GM13977 (cell line): ENCODE results near the gene CTNNA2.

ENCODE experiments used
- DNase-seq: peaks from one replicate; pipeline ENCODE4 v3.0.0; 2012; ENCODE audit warnings: low spot score
- in situ Hi-C: fragments of 300-500 bp; cut with MboI; formaldehyde crosslinking; loops from one replicate; pipeline ENCODE4 v1.12.0; 2022; ENCODE audit warnings: low sequenced_read_pairs, low pct_unique_long_range_greater_than_20kb, mixed read lengths, inconsistent platforms; ENCODE audit not compliant: unreplicated experiment
- TF ChIP-seq, protein P1 (sequence below): IDR thresholded peaks from 2 replicates; pipeline ENCODE4 v1.5.1; 2012; ENCODE audit warnings: mild to moderate bottlenecking, control low read depth; ENCODE audit not compliant: insufficient read depth; ENCODE audit errors: extremely low read depth, missing control alignments

CTNNA2 gene

GRCh38 chr2:79901161-79901560, 388.3 kb downstream of the CTNNA2 start:
- in situ Hi-C loops: no loop called here
- DNase-seq: no peak

GRCh38 chr2:79903222-79904000, 390.6 kb downstream of the CTNNA2 start:
- no peak for DNase-seq
- TF ChIP-seq, protein P1, sequence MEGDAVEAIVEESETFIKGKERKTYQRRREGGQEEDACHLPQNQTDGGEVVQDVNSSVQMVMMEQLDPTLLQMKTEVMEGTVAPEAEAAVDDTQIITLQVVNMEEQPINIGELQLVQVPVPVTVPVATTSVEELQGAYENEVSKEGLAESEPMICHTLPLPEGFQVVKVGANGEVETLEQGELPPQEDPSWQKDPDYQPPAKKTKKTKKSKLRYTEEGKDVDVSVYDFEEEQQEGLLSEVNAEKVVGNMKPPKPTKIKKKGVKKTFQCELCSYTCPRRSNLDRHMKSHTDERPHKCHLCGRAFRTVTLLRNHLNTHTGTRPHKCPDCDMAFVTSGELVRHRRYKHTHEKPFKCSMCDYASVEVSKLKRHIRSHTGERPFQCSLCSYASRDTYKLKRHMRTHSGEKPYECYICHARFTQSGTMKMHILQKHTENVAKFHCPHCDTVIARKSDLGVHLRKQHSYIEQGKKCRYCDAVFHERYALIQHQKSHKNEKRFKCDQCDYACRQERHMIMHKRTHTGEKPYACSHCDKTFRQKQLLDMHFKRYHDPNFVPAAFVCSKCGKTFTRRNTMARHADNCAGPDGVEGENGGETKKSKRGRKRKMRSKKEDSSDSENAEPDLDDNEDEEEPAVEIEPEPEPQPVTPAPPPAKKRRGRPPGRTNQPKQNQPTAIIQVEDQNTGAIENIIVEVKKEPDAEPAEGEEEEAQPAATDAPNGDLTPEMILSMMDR: no peak
- in situ Hi-C loops: no loop called here

More at GRCh38 chr2:79901161-79901560, 388.3 kb downstream of the CTNNA2 start:
- TF ChIP-seq, protein P1: no peak

GRCh38 chr2:79906139-79906890, 393.5 kb downstream of the CTNNA2 start:
- no peak for DNase-seq
- in situ Hi-C loops: no loop called here
- TF ChIP-seq, protein P1: no peak

DNA sequence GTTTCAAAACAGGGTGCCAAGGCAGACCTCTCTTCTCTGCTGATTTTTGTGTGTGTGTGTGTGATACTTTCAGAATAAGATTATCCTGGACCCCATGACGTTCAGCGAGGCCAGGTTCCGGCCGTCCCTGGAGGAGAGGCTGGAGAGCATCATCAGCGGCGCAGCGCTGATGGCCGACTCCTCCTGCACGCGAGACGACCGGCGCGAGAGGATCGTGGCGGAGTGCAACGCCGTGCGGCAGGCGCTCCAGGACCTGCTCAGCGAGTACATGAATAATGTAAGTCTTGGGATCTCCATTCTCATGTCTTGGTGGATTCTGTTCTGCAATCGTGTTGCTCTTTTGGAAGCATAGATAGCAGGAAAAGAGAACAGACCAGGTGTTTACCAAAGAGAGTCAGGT, 396.7 kb downstream of the CTNNA2 start:
- TF ChIP-seq, protein P1: no peak
- DNase-seq: no peak
- in situ Hi-C loops: no loop called here

DNA sequence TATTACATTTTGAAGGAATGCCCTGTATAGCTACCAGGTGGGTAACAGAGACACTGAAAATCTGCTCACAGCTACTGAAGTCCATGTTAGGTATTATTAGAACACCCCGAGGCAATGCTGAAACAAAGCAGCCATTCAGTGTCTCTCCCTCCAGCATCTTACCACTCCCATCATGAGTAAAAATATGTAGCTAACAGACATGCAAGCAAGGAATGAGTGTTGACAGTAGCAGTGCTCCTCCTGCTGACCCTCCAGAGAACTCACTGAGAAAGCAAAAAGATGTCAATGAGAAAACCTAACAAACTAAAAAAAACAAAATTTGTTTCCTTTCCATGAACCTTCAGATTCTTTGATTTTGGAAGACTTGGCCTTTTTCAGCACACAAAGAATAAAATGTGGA, 397.8 kb downstream of the CTNNA2 start:
- in situ Hi-C loops: no loop called here
- DNase-seq: no peak
- TF ChIP-seq, protein P1: no peak

GRCh38 chr2:79915455-79915854, 402.6 kb downstream of the CTNNA2 start:
- in situ Hi-C loops: no loop called here
- TF ChIP-seq, protein P1: no peak
- DNase-seq: no peak
